ENCODE measurements around the gene SHC1. TPM values are rescaled to one million over a fixed set of nuclear protein-coding genes. Genes with fewer than 3 reads are reported as not detected.

SHC1 gene
- total RNA-seq, 1 donor from 2014 or later = 155 TPM

- peaks cover 12% of the 10 kb centered on the region for H3K27me3 Mint-ChIP-seq (ENCODE audit: unreplicated experiment)
- peaks cover 19% of the 10 kb centered on the region for H3K4me1 Mint-ChIP-seq (ENCODE audit: low read depth, unreplicated experiment)
- DNase-seq = peak; percentile 93
- peak; percentile 93 for TF ChIP-seq CTCF (IDR thresholded peaks at IDR 0.05; ENCODE audit: partially characterized antibody, unreplicated experiment)
- H3K9me3 Mint-ChIP-seq (ENCODE audit: unreplicated experiment) = peaks cover 12% of the 10 kb centered on the region
- peak overlapping the region; percentile 72 for H3K4me3 Mint-ChIP-seq (ENCODE audit: unreplicated experiment)
- no peaks in the 10 kb centered on the region for H3K36me3 Mint-ChIP-seq (ENCODE audit: unreplicated experiment)
- H3K27ac Mint-ChIP-seq (ENCODE audit: unreplicated experiment) = peak overlapping the region; percentile 92
These were observed 46.7 kb upstream of the SHC1 start for GRCh38 chr1:155017041-155017945.

GRCh38 chr1:155016231-155016831, 45.8 kb upstream of the SHC1 start:
- TF ChIP-seq CTCF (IDR thresholded peaks at IDR 0.05; ENCODE audit: partially characterized antibody, unreplicated experiment) = no peak
- Mint-ChIP-seq H3K27me3 (ENCODE audit: unreplicated experiment) (peaks cover 7% of the 10 kb centered on the region), H3K36me3 (ENCODE audit: unreplicated experiment) (no peaks in the 10 kb centered on the region), H3K4me3 (ENCODE audit: unreplicated experiment) (peak overlapping the region; percentile 59), H3K27ac (ENCODE audit: unreplicated experiment) (no peak overlapping the region), H3K9me3 (ENCODE audit: unreplicated experiment) (peaks cover 12% of the 10 kb centered on the region), H3K4me1 (ENCODE audit: low read depth, unreplicated experiment) (peaks cover 20% of the 10 kb centered on the region)
- no peak for DNase-seq

DNA sequence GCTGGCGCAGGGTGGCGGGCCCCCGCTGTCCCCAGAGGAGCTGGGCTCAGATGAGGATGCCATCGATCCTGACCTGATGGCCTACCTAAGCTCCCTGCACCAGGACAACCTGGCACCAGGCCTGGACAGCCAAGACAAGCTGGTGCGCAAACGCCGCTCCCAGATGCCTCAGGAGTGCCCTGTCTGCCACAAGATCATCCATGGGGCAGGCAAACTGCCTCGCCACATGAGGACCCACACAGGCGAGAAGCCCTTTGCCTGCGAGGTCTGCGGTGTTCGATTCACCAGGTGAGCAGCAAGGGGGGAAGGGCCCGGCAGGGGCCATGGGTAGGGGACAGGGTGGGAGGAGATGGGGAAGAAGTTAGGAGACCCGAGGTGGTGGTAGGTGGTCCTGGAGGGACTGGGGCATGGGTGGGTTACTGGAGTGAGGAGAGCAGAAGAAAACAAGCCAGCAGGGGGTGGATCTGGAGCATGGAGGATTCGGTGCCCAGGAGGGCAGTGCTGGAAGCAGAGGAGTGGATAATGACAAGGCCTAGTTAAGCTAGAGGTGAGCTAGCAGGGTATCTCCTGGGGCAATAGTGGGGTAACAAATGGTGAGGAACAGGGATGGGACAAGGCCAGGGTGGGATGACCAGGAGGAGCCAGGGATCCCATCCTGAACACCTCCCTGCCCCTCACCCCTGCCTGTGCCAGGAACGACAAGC, 45.1 kb upstream of the SHC1 start:
- Mint-ChIP-seq H3K27me3 (ENCODE audit: unreplicated experiment) (peaks cover 6% of the 10 kb centered on the region), H3K36me3 (ENCODE audit: unreplicated experiment) (no peaks in the 10 kb centered on the region), H3K4me3 (ENCODE audit: unreplicated experiment) (peak overlapping the region; percentile 42), H3K4me1 (ENCODE audit: low read depth, unreplicated experiment) (peaks cover 20% of the 10 kb centered on the region), H3K9me3 (ENCODE audit: unreplicated experiment) (peaks cover 12% of the 10 kb centered on the region), H3K27ac (ENCODE audit: unreplicated experiment) (no peak overlapping the region)
- TF ChIP-seq CTCF (IDR thresholded peaks at IDR 0.05; ENCODE audit: partially characterized antibody, unreplicated experiment) = no peak
- DNase-seq = no peak

DNA sequence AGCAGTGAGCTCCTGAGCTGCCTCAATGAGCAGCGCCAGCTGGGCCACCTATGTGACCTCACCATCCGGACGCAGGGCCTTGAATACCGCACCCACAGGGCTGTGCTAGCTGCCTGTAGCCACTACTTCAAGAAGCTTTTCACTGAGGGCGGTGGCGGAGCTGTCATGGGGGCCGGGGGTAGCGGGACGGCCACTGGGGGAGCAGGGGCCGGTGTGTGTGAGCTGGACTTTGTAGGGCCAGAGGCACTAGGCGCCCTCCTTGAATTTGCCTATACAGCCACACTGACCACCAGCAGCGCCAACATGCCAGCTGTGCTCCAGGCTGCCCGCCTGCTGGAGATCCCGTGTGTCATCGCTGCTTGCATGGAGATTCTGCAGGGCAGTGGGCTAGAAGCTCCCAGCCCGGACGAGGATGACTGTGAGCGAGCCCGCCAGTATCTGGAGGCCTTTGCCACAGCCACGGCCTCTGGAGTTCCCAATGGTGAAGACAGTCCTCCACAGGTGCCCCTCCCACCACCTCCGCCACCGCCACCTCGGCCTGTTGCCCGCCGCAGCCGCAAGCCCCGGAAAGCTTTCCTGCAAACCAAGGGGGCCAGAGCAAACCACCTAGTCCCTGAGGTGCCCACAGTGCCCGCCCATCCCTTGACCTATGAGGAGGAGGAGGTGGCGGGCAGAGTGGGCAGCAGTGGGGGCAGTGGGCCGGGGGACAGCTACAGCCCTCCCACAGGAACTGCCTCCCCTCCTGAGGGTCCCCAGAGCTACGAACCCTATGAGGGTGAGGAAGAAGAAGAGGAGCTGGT, 44.4 kb upstream of the SHC1 start:
- no peak for DNase-seq
- H3K27me3 Mint-ChIP-seq (ENCODE audit: unreplicated experiment) = peaks cover 6% of the 10 kb centered on the region
- no peak for TF ChIP-seq CTCF (IDR thresholded peaks at IDR 0.05; ENCODE audit: partially characterized antibody, unreplicated experiment)
- no peak overlapping the region for H3K27ac Mint-ChIP-seq (ENCODE audit: unreplicated experiment)
- H3K36me3 Mint-ChIP-seq (ENCODE audit: unreplicated experiment) = no peaks in the 10 kb centered on the region
- H3K4me1 Mint-ChIP-seq (ENCODE audit: low read depth, unreplicated experiment) = peaks cover 16% of the 10 kb centered on the region
- peaks cover 9% of the 10 kb centered on the region for H3K9me3 Mint-ChIP-seq (ENCODE audit: unreplicated experiment)
- no peak overlapping the region for H3K4me3 Mint-ChIP-seq (ENCODE audit: unreplicated experiment)

Data from glutamatergic neuron (in vitro differentiated cells).